MM.1S (cell line): ENCODE results near the gene FAM149B1.

Source experiments
- DNase-seq: peaks from one replicate; pipeline ENCODE4 v3.0.0-alpha.2; 2015
- H2AFZ ChIP-seq: fragments of 300-600 bp; sonication (generic); 2 replicates; pipeline ENCODE4 v1.6.0; 2016; ENCODE audit warnings: antibody characterized with exemption, low read length
- H3F3A ChIP-seq: fragments of 300-600 bp; sonication (generic); 2 replicates; pipeline ENCODE4 v1.6.1; 2016; ENCODE audit warnings: mild to moderate bottlenecking, antibody characterized with exemption, low read length, moderate library complexity, mixed read lengths; ENCODE audit not compliant: insufficient read depth
- H3K27ac ChIP-seq: fragments of 300-600 bp; sonication (generic); 2 replicates; pipeline ENCODE4 v1.5.1; 2016; ENCODE audit warnings: mild to moderate bottlenecking, low read length
- H3K27me3 ChIP-seq: fragments of 300-600 bp; sonication (generic); replicated peaks from 2 replicates; pipeline ENCODE4 v1.6.0; 2016; ENCODE audit warnings: low read length; ENCODE audit not compliant: insufficient read depth
- H3K36me3 ChIP-seq: fragments of 300-600 bp; sonication (generic); replicated peaks from 2 replicates; pipeline ENCODE4 v1.6.1; 2016; ENCODE audit warnings: mild to moderate bottlenecking, low read length, mixed read lengths; ENCODE audit not compliant: insufficient read depth
- H3K4me1 ChIP-seq: fragments of 300-600 bp; sonication (generic); 2 replicates; pipeline ENCODE4 v1.6.1; 2016; ENCODE audit warnings: low read length, mixed read lengths
- H3K4me2 ChIP-seq: fragments of 300-600 bp; sonication (generic); 2 replicates; pipeline ENCODE4 v1.6.0; 2016; ENCODE audit warnings: low read depth, low read length
- H3K4me3 ChIP-seq: fragments of 300-600 bp; sonication (generic); 2 replicates; pipeline ENCODE4 v1.5.1; 2016; ENCODE audit warnings: low read length, mixed read lengths
- H3K79me2 ChIP-seq: fragments of 300-600 bp; sonication (generic); 2 replicates; pipeline ENCODE4 v1.6.1; 2016; ENCODE audit warnings: mixed run types, low read length, mixed read lengths
- H3K9ac ChIP-seq: fragments of 300-600 bp; sonication (generic); 2 replicates; pipeline ENCODE4 v1.6.1; 2016; ENCODE audit warnings: low read length, mixed read lengths
- H3K9me2 ChIP-seq: fragments of 300-600 bp; sonication (generic); replicated peaks from 2 replicates; pipeline ENCODE4 v1.6.1; 2016; ENCODE audit warnings: mild to moderate bottlenecking, low read length, mixed read lengths; ENCODE audit not compliant: insufficient read depth
- H3K9me3 ChIP-seq: fragments of 300-600 bp; sonication (generic); replicated peaks from 2 replicates; pipeline ENCODE4 v1.6.1; 2016; ENCODE audit warnings: mild to moderate bottlenecking, low read length, mixed read lengths; ENCODE audit not compliant: insufficient read depth
- H4K20me1 ChIP-seq: fragments of 300-600 bp; sonication (generic); 2 replicates; pipeline ENCODE4 v1.6.1; 2016; ENCODE audit warnings: mild to moderate bottlenecking, low read length, moderate library complexity, mixed read lengths; ENCODE audit not compliant: insufficient read depth
- EZH2 ChIP-seq: fragments of 300-600 bp; sonication (generic); optimal IDR thresholded peaks from 2 replicates; pipeline ENCODE3; 2017; ENCODE audit warnings: low read depth, mild to moderate bottlenecking, antibody characterized with exemption, low read length, mixed read lengths
- EZH2phosphoT487 ChIP-seq: fragments of 300-600 bp; sonication (generic); IDR thresholded peaks from 2 replicates; pipeline ENCODE4 v1.6.1; 2018; ENCODE audit warnings: antibody characterized with exemption, low read length
- TF ChIP-seq, protein P1 (sequence below): fragments of 300-600 bp; sonication (generic); IDR thresholded peaks from 2 replicates; pipeline ENCODE4 v1.5.1; 2016; ENCODE audit warnings: antibody characterized with exemption, low read length, mixed read lengths

FAM149B1 gene

DNA sequence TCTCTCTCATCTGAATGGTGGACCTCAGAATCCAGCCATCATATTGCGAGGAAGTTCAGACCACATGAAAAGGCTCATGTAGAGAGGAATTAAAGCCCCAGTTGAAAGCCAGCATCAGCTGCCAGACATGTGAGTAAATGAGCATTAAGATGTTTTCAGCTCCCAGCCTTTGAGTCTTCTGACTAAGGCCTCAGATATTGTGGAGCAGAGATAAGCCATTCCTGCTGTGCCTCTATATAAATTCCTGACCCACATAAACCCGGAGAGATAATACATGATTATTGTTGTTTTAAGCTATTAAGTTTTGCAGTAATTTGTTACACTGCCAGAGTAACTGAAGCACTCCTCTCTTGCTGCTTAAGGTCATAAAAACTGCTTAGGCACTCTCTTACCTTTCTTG is 14.6 kb downstream of the FAM149B1 start:
- Histone ChIP-seq H3K4me3 (no peak overlapping the region), H2AFZ (no peak overlapping the region), H3K4me2 (no peak overlapping the region), H3K36me3 (no peaks in the 10 kb centered on the region), H3K27ac (no peak overlapping the region), H3K79me2 (no peaks in the 10 kb centered on the region), H3F3A (no peaks in the 10 kb centered on the region), H3K9me2 (no peaks in the 10 kb centered on the region), H3K9ac (no peak overlapping the region), H3K9me3 (no peaks in the 10 kb centered on the region), H3K27me3 (no peaks in the 10 kb centered on the region), H3K4me1 (no peaks in the 10 kb centered on the region), H4K20me1 (no peaks in the 10 kb centered on the region)
- TF ChIP-seq EZH2 (no peak), EZH2phosphoT487 (no peak)
- TF ChIP-seq, protein P1, sequence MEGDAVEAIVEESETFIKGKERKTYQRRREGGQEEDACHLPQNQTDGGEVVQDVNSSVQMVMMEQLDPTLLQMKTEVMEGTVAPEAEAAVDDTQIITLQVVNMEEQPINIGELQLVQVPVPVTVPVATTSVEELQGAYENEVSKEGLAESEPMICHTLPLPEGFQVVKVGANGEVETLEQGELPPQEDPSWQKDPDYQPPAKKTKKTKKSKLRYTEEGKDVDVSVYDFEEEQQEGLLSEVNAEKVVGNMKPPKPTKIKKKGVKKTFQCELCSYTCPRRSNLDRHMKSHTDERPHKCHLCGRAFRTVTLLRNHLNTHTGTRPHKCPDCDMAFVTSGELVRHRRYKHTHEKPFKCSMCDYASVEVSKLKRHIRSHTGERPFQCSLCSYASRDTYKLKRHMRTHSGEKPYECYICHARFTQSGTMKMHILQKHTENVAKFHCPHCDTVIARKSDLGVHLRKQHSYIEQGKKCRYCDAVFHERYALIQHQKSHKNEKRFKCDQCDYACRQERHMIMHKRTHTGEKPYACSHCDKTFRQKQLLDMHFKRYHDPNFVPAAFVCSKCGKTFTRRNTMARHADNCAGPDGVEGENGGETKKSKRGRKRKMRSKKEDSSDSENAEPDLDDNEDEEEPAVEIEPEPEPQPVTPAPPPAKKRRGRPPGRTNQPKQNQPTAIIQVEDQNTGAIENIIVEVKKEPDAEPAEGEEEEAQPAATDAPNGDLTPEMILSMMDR: no peak
- no peak for DNase-seq

DNA sequence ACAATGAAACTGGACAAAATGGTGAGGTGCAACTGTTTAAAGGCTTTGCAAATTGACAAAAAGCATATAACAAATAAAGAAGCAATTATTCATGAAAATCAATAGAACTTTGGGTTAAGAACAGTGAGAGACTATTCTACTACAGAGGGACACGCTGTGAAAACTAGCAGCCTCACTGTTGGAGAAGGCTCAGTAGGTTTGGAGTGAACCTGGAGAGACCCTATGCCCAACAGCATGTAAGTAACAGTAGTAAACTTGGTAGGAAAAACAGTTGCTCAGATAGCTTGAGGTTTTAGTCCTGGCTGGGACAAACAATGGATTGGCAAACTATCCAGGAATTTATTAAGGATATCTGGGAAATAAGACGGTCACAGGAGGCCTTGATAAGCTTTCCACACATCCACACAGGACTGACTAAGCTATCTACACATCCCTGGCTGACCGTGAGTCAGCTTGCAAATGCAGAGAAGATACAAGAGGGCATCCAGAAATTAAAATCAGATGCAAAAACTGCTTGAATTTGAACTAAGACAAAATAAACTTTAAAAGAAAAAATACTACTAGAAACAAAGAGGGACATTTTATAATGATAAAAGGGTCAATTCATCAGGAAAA is 15.9 kb downstream of the FAM149B1 start:
- no peaks in the 10 kb centered on the region for H3K36me3 ChIP-seq
- no peak for DNase-seq
- H3F3A ChIP-seq: no peaks in the 10 kb centered on the region
- H3K79me2 ChIP-seq: no peaks in the 10 kb centered on the region
- no peaks in the 10 kb centered on the region for H3K27me3 ChIP-seq
- no peak overlapping the region for H3K4me2 ChIP-seq
- H3K27ac ChIP-seq: no peak overlapping the region
- no peaks in the 10 kb centered on the region for H3K9me3 ChIP-seq
- TF ChIP-seq EZH2 (no peak), EZH2phosphoT487 (no peak)
- TF ChIP-seq, protein P1: no peak
- H3K9me2 ChIP-seq: no peaks in the 10 kb centered on the region
- H3K4me3 ChIP-seq: no peak overlapping the region
- no peaks in the 10 kb centered on the region for H4K20me1 ChIP-seq
- no peaks in the 10 kb centered on the region for H3K4me1 ChIP-seq
- H3K9ac ChIP-seq: no peak overlapping the region
- H2AFZ ChIP-seq: no peak overlapping the region

DNA sequence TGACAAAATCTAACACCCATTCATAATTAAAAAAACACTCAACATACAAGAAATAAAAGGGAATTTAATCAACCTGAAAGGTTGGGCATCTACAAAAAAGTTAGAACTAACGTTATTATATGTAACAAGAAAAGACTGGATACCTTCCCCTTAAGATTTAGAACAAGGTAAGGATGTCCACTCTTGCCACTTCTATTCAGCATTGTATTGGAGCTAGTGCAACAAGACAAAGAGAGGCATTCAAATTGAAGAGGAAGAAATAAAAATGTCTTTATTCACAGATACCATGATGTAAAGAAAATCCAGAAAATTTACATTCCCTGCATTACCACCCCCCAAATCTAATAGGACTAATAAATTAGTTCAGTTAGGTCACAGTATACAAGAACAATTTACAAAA is 18.3 kb downstream of the FAM149B1 start:
- H3F3A ChIP-seq: no peaks in the 10 kb centered on the region
- no peak for DNase-seq
- no peaks in the 10 kb centered on the region for H3K79me2 ChIP-seq
- H3K9ac ChIP-seq: no peak overlapping the region
- H3K4me1 ChIP-seq: no peaks in the 10 kb centered on the region
- H3K27me3 ChIP-seq: no peaks in the 10 kb centered on the region
- no peaks in the 10 kb centered on the region for H4K20me1 ChIP-seq
- H3K27ac ChIP-seq: no peak overlapping the region
- no peak overlapping the region for H3K4me2 ChIP-seq
- no peaks in the 10 kb centered on the region for H3K9me3 ChIP-seq
- no peak for TF ChIP-seq EZH2phosphoT487
- TF ChIP-seq, protein P1: no peak
- TF ChIP-seq EZH2: no peak
- H3K36me3 ChIP-seq: no peaks in the 10 kb centered on the region
- no peak overlapping the region for H3K4me3 ChIP-seq
- no peaks in the 10 kb centered on the region for H3K9me2 ChIP-seq
- no peak overlapping the region for H2AFZ ChIP-seq
